H1 (cell line): ENCODE results near the gene ARHGAP26. TPM values are rescaled to one million over a fixed set of nuclear protein-coding genes. Genes with fewer than 3 reads are reported as not detected.

ENCODE experiments used
- CTCF ChIA-PET: fragments of 300-600 bp; sonication (Branson Sonifier 250); formaldehyde crosslinking; loops from one replicate; lab custom pipeline; 2021; ENCODE audit not compliant: partially characterized antibody; lab: Charles Lee
- POLR2A ChIA-PET: fragments of 300-600 bp; sonication (Branson Sonifier 250); formaldehyde crosslinking; loops from one replicate; lab custom pipeline; 2021; ENCODE audit warnings: inconsistent platforms; ENCODE audit not compliant: partially characterized antibody; lab: Charles Lee
- DNase-seq, 2 experiments: peaks; one replicate each; pipeline versions ENCODE4 v3.0.0 to v3.0.0-alpha.2; 2010 to 2022; ENCODE audit warnings: low spot score in 2 of 2, low read depth in 1 of 2, mixed read lengths in 1 of 2
- FAIRE-seq: peaks from 2 replicates; lab custom pipeline; 2011; peaks lifted over from hg19 to GRCh38; lab: Jason Lieb, UNC
- H2AFZ ChIP-seq: 2 replicates; pipeline ENCODE4 v1.8.1; 2012; ENCODE audit warnings: low read length, inconsistent platforms
- H2AK5ac ChIP-seq: 2 replicates; pipeline ENCODE4 v1.6.1; 2013; ENCODE audit warnings: low read depth, low read length
- H2BK120ac ChIP-seq: replicated peaks from 2 replicates; pipeline ENCODE3; 2013; ENCODE audit warnings: low read depth, low read length, inconsistent platforms
- H2BK12ac ChIP-seq: 2 replicates; pipeline ENCODE4 v1.6.1; 2013; ENCODE audit warnings: low read depth, low read length
- H2BK15ac ChIP-seq: 2 replicates; pipeline ENCODE4 v1.6.1; 2013; ENCODE audit warnings: low read length
- H2BK20ac ChIP-seq: 2 replicates; pipeline ENCODE4 v1.6.1; 2013; ENCODE audit warnings: low read length
- H2BK5ac ChIP-seq: 2 replicates; pipeline ENCODE4 v1.6.1; 2013; ENCODE audit warnings: low read depth, low read length
- H3K14ac ChIP-seq: 2 replicates; pipeline ENCODE4 v1.6.1; 2013; ENCODE audit warnings: inconsistent platforms; ENCODE audit not compliant: insufficient read length
- H3K18ac ChIP-seq: 2 replicates; pipeline ENCODE4 v1.6.1; 2013; ENCODE audit warnings: low read length; ENCODE audit errors: extremely low read depth
- H3K23ac ChIP-seq: 2 replicates; pipeline ENCODE4 v1.6.1; 2013; ENCODE audit warnings: inconsistent platforms; ENCODE audit not compliant: insufficient read length
- H3K23me2 ChIP-seq: 2 replicates; pipeline ENCODE4 v1.6.1; 2013; ENCODE audit warnings: low read depth, low read length
- H3K27ac ChIP-seq: 2 replicates; pipeline ENCODE4 v1.6.1; 2011; ENCODE audit warnings: low read depth, low read length, inconsistent platforms
- H3K27me3 ChIP-seq, 4 experiments: replicated peaks in 1 of 4; 1 replicate in 1 of 4; 2 replicates in 3 of 4; pipeline versions ENCODE4 v1.6.1 to v1.8.1; 2011 to 2013; ENCODE audit warnings: low read length in 3 of 4, mild to moderate bottlenecking in 3 of 4, inconsistent platforms in 2 of 4, mixed read lengths in 2 of 4, moderate library complexity in 1 of 4; ENCODE audit not compliant: control insufficient read depth in 3 of 4, insufficient read depth in 3 of 4; ENCODE audit errors: extremely low read depth in 1 of 4
- H3K36me3 ChIP-seq, 4 experiments: 2 replicates each; pipeline versions ENCODE4 v1.6.1 to v1.8.1; 2011 to 2013; ENCODE audit warnings: mild to moderate bottlenecking in 4 of 4, low read length in 3 of 4, moderate library complexity in 2 of 4, control low read depth in 1 of 4, inconsistent platforms in 1 of 4; ENCODE audit not compliant: insufficient read depth in 4 of 4, control insufficient read depth in 2 of 4
- H3K4ac ChIP-seq: replicated peaks from 2 replicates; pipeline ENCODE3; 2013; ENCODE audit warnings: low read length, low read depth, mixed read lengths, inconsistent platforms; ENCODE audit not compliant: insufficient read length
- H3K4me1 ChIP-seq, 4 experiments: replicated peaks in 1 of 4; 1 replicate in 1 of 4; 2 replicates in 3 of 4; pipeline versions ENCODE4 v1.6.1 to v1.8.1; 2011 to 2013; ENCODE audit warnings: low read length in 3 of 4, inconsistent platforms in 2 of 4, mixed read lengths in 1 of 4; ENCODE audit not compliant: insufficient read depth in 4 of 4, control insufficient read depth in 3 of 4
- H3K4me2 ChIP-seq, 2 experiments: 2 replicates each; pipeline versions ENCODE4 v1.6.1 to v1.8.1; 2011 to 2013; ENCODE audit warnings: low read depth in 2 of 2, low read length in 2 of 2, control low read depth in 1 of 2, inconsistent platforms in 1 of 2, mild to moderate bottlenecking in 1 of 2; ENCODE audit not compliant: insufficient read depth in 1 of 2
- H3K4me3 ChIP-seq, 4 experiments: fragments of 200-600, 300-600 bp in 1 of 4; sonication (generic), shearing (Covaris generic), sonication (Bioruptor Twin) in 1 of 4; 2 replicates each; pipeline versions ENCODE4 v1.5.1 to v1.8.1; 2011 to 2016; ENCODE audit warnings: low read length in 4 of 4, low read depth in 3 of 4, control low read depth in 2 of 4, inconsistent platforms in 2 of 4, mild to moderate bottlenecking in 2 of 4, mixed read lengths in 1 of 4, moderate library complexity in 1 of 4; ENCODE audit not compliant: insufficient read depth in 2 of 4; ENCODE audit errors: extremely low read depth in 1 of 4
- H3K56ac ChIP-seq: replicated peaks from 2 replicates; pipeline ENCODE3; 2013; ENCODE audit warnings: low read depth, mild to moderate bottlenecking, mixed read lengths, low read length, inconsistent platforms; ENCODE audit not compliant: insufficient read length
- H3K79me1 ChIP-seq: 2 replicates; pipeline ENCODE4 v1.6.1; 2013; ENCODE audit warnings: low read depth, low read length, control low read depth
- H3K79me2 ChIP-seq, 2 experiments: 2 replicates each; pipeline versions ENCODE4 v1.6.1 to v1.8.1; 2012 to 2013; ENCODE audit warnings: low read length in 2 of 2, mild to moderate bottlenecking in 2 of 2, inconsistent platforms in 1 of 2; ENCODE audit not compliant: insufficient read depth in 2 of 2, control insufficient read depth in 1 of 2
- H3K9ac ChIP-seq, 4 experiments: replicated peaks in 1 of 4; 1 replicate in 1 of 4; 2 replicates in 3 of 4; pipeline versions ENCODE4 v1.6.1 to v1.8.1; 2011 to 2013; ENCODE audit warnings: low read depth in 3 of 4, low read length in 3 of 4, control low read depth in 2 of 4, mild to moderate bottlenecking in 2 of 4, moderate library complexity in 2 of 4, inconsistent platforms in 1 of 4; ENCODE audit errors: extremely low read depth in 1 of 4
- H3K9me3 ChIP-seq, 2 experiments: 2 replicates each; pipeline versions ENCODE4 v1.6.1 to v1.8.1; 2012 to 2013; ENCODE audit warnings: mild to moderate bottlenecking in 2 of 2, moderate library complexity in 2 of 2, control low read depth in 1 of 2, inconsistent platforms in 1 of 2, low read depth in 1 of 2, low read length in 1 of 2, mixed read lengths in 1 of 2; ENCODE audit not compliant: insufficient read depth in 2 of 2
- H4K20me1 ChIP-seq, 2 experiments: replicated peaks in 1 of 2; 2 replicates each; pipeline versions ENCODE3 to v1.8.1; 2011 to 2013; ENCODE audit warnings: inconsistent platforms in 2 of 2, low read length in 2 of 2, mild to moderate bottlenecking in 1 of 2; ENCODE audit not compliant: insufficient read depth in 2 of 2, control insufficient read depth in 1 of 2
- H4K5ac ChIP-seq: 2 replicates; pipeline ENCODE4 v1.6.1; 2013; ENCODE audit warnings: low read length, low read depth, mixed read lengths, inconsistent platforms; ENCODE audit not compliant: insufficient read length
- H4K8ac ChIP-seq: 2 replicates; pipeline ENCODE4 v1.8.0; 2013; ENCODE audit warnings: mild to moderate bottlenecking, moderate library complexity, low read length, inconsistent platforms; ENCODE audit not compliant: insufficient read depth; ENCODE audit errors: extremely low read depth
- H4K91ac ChIP-seq: replicated peaks from 2 replicates; pipeline ENCODE3; 2013; ENCODE audit warnings: low read length, mixed read lengths, inconsistent platforms; ENCODE audit not compliant: insufficient read length
- POLR2A ChIP-seq, 2 experiments: IDR thresholded peaks; 1 replicate in 1 of 2; 2 replicates in 1 of 2; pipeline ENCODE4 v1.6.1; 2011; ENCODE audit warnings: low read depth in 2 of 2, low read length in 2 of 2, mild to moderate bottlenecking in 2 of 2; ENCODE audit errors: control extremely low read depth in 1 of 2
- ZNF274 ChIP-seq: IDR thresholded peaks from 2 replicates; pipeline ENCODE4 v1.7.0; 2012; ENCODE audit warnings: low read length, borderline replicate concordance; ENCODE audit errors: extremely low read depth
- WGBS, 2 experiments: shearing (Covaris generic) in 1 of 2; methylation state at CpG; one replicate each; pipeline versions ENCODE4 v1.1.6 to v1.1.7; 2013 to 2015; ENCODE audit warnings: low lambda C conversion rate in 2 of 2, mixed read lengths in 2 of 2, inconsistent platforms in 1 of 2, low coverage in 1 of 2, missing lambda C conversion rate in 1 of 2; ENCODE audit not compliant: insufficient replicate concordance in 2 of 2, insufficient coverage in 1 of 2, insufficient read length in 1 of 2; ENCODE audit errors: extremely low coverage in 1 of 2, missing lambda C conversion rate in 1 of 2; 5-methylcytosine and 5-hydroxymethylcytosine counted together
- polyA plus RNA-seq, 7 experiments: library from polyadenylated mRNA; depleted of rRNA in 3 of 7; stranded (reverse) in 5 of 7; unstranded in 2 of 7; fragments of >200 nt in 5 of 7; fragments of 200-250 nt in 2 of 7; gene quantifications; 1 replicate in 5 of 7; 2 replicates in 1 of 7; 4 replicates in 1 of 7; pipeline versions ENCODE4 v1.2.1 to v1.2.3, GENCODE V29; 2011 to 2013; ENCODE audit warnings: missing spikeins in 2 of 7, mixed read lengths in 2 of 7
- total RNA-seq: library from RNA; stranded (reverse); fragmentation: NEBNext Ultra II Directional; extraction: Animal tissue kit (Norgen Biotek cat#: 25700); gene quantifications from 2 replicates; pipeline ENCODE4 v1.2.1, GENCODE V29; 2021

ARHGAP26 gene
- total and polyA plus RNA-seq, 2 of the 8 experiments (the other 6 are each of a cell fraction or from before 2014, with no cell fraction given), result 7.1 to 24.8 TPM

- Histone ChIP-seq H4K8ac (no peak overlapping the region), H2BK5ac (no peak overlapping the region), H2BK12ac (no peak overlapping the region), H3K27ac (no peak overlapping the region), H4K20me1 (no peaks in the 10 kb centered on the region), H2AFZ (no peak overlapping the region), H4K91ac (no peak overlapping the region), H2BK120ac (no peak overlapping the region), H3K9ac (no peak overlapping the region), H3K4ac (no peak overlapping the region), H2BK20ac (no peak overlapping the region), H3K4me3 (no peak overlapping the region), H3K23me2 (peaks cover 2% of the 10 kb centered on the region; the same call in 1 of the 2 replicates), H3K18ac (no peak overlapping the region), H3K4me1 (no peaks in the 10 kb centered on the region; a peak in 1 of 7 replicates), H2AK5ac (no peak overlapping the region), H3K79me2 (no peaks in the 10 kb centered on the region), H3K27me3 (no peaks in the 10 kb centered on the region; a peak in 1 of 7 replicates), H2BK15ac (no peak overlapping the region), H3K14ac (no peak overlapping the region), H3K79me1 (no peaks in the 10 kb centered on the region), H3K4me2 (no peak overlapping the region), H4K5ac (no peak overlapping the region), H3K56ac (no peak overlapping the region), H3K9me3 (no peaks in the 10 kb centered on the region), H3K36me3 (no peaks in the 10 kb centered on the region), H3K23ac (no peak overlapping the region)
- POLR2A ChIA-PET, result no interaction called here
- FAIRE-seq (no peak), DNase-seq (no peak)
- CTCF ChIA-PET, result interaction anchor here (1.8 kb wide), 1 partner anchor 10 kb away, joined by 4 read pairs; no protein-coding TSS in a partner anchor
- 94% methylated on average over 2 of the region's 2 CpGs; no CpG with 5 or more reads in 1 of the 2 experiments for WGBS, 2 experiments
- TF ChIP-seq POLR2A (IDR thresholded peaks at IDR 0.05; ENCODE audit: control extremely low read depth in 1 of 2, low read depth in 2 of 2, low read length in 2 of 2) (no peak), ZNF274 (no peak)
Measured at GRCh38 chr5:143030349-143030748, 260.2 kb downstream of the ARHGAP26 start.
